ENCODE data around the gene GXYLT2.

Gene GXYLT2

GRCh38 chr3:72887705-72888545 is at the start of gene GXYLT2:
Gene GXYLT2 (plus strand): TSS chr3:72888046. CDS start chr3:72888234, 188 bp downstream.
- no peak for DNase-seq (ENCODE audit: low read depth)

- no peak for DNase-seq (ENCODE audit: low read depth)
Observed at GRCh38 chr3:72839057-72839456, 48.8 kb upstream of the GXYLT2 start.

- no peak for DNase-seq (ENCODE audit: low read depth)
Observed at GRCh38 chr3:72844436-72844993, 43.3 kb upstream of the GXYLT2 start.

DNA sequence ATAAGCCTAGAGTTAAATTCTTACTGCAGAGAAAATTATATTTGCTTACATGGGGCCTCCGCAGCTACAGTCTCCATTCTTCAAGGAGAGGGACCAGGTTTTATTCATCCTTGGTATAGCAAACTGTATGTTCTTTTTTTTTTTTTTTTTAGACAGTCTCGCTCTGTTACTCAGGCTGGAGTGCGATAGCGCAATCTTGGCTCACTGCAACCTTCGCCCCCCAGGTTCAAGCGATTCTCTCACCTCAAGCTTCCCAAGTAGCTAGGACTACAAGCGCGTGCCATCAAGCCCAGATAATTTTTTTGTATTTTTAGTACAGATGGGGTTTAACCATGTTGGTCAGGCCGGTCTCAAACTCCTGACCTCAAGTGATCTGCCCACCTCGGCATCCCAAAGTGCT is 41.7 kb upstream of the GXYLT2 start:
- DNase-seq (ENCODE audit: low read depth) = no peak

DNA sequence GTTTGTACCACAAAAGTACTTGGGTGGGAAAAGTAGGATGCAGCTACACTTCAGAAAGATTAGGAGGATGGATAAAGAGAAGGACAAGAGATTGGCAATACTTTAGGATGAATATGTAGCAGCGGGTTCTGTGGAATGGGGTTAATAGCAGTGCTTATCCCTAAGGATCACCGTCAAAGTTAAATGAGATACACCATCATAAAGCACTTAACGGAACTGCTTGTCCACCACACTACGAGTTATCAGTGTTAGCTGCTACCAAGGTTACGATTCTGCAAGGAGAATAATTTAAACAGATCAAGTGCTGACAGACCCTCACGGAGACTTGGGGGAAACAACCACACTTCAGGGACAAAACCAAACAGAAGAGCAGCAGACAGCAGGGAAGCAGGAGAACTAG is 40.6 kb upstream of the GXYLT2 start:
- no peak for DNase-seq (ENCODE audit: low read depth)

DNA sequence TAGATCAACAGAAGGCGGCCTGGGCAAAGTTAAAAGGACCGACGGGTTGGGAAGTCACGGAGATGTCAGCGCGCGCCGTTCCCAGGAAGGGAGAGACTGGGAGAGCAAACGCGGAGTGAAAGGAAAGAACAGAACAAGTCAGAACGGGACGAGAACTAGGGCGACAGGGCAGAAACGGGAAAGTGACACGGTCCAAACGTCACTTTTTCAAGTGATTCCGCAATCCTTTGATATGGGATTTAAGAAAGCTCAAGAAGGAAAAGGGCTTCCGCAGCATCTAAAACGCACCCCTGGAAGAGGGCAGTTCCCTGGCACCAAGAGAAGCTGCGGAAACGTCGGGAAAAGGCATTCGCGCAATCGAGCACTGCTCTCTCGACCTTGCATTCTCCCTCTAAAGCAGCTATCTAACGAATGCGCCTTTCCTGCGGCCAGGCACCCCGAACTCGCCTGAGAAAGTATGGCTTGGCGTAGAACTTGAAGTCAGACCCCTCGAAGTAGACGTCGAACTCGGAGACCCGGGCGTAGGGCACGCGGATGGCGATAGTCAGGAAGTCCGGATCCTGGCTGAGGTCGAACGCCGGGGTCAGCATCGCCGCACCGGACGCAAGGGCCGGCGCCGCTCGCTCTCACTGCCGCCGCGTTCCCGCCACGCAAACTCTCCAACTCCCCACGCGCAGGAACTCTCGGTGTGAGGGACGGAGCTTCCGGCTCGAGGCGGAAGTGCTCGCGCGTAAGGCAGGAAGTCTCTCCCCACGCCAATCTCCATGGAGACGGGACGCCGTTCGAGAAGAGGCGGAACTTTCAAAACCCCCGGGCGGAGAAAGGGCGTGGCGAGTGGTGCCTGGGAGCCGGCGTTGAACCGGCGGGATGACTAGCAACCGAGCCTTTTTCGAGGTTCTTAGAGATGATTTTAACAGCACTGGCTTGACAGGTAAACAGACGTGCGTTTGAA is 39.8 kb upstream of the GXYLT2 start, which contains the start of gene SHQ1:
SHQ1 (minus strand) TSS at position 695 of the 952 bp plus-strand sequence; CDS start at position 590, 105 bp downstream.
- peak; percentile 91 for DNase-seq (ENCODE audit: low read depth)

DNA sequence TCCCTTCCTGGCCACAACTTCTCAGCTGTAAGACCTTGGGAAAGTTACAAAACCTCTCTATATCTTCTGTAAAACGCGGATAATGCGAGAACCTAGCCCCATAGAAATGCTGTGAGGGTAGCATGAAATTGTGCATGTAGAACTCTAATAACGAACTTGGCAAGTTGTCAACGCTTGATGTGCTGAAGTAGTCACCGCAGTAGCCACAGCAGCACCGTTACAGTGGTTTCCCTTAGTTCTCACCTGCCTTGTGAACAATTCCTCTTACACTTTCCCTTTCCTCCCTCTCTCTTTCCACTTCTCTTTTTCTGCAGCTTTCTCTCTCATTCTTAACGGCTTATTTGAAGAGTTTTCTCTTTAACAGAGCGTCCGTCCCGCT is 39.2 kb upstream of the GXYLT2 start:
- DNase-seq (ENCODE audit: low read depth) = no peak

GRCh38 chr3:72855001-72855400 is 32.8 kb upstream of the GXYLT2 start:
- no peak for DNase-seq (ENCODE audit: low read depth)

- no peak for DNase-seq (ENCODE audit: low read depth)
Observed at GRCh38 chr3:72860053-72860452, 27.8 kb upstream of the GXYLT2 start.

- DNase-seq (ENCODE audit: low read depth) = no peak
Observed at GRCh38 chr3:72860846-72861245, 27.0 kb upstream of the GXYLT2 start.

DNA sequence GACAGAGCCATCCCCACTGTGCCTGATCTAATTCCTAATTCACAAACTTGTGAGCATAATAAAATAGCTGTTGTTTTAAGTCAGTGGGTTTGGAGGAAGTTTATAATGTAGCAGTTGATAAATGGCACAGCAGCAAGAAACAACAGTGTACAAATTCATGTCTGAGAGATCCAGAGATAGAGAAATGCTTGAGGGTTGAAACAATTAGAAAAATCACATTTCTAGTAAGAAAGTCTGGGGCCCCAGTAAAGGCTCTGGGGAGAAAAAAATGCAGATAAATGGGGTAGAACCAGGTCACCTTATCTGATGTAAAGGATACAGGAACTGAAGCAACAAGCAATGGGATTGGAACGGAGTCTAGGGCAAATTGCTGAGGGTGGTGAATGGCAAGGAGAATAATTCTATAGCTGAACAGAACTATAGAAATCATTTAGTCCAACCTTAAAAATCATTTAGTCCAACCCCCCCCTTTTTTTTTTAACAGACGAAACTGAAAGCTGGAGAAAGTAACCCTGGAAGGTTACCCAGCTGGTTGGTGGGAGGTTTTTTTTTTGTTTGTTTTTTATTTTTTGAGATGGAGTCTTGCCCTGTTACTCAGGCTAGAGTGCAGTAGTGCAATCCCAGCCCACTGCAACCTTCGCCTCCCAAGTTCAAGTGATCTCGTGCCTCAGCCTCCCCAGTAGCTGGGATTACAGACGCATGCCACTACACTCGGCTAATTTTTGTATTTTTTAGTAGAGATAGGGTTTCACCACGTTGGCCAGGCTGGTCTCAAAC is 25.3 kb upstream of the GXYLT2 start:
- no peak for DNase-seq (ENCODE audit: low read depth)

- DNase-seq (ENCODE audit: low read depth) = no peak
Observed at GRCh38 chr3:72872183-72872582, 15.7 kb upstream of the GXYLT2 start.

- no peak for DNase-seq (ENCODE audit: low read depth)
Observed at GRCh38 chr3:72887343-72887704, 522 bp upstream of the GXYLT2 start.

DNA sequence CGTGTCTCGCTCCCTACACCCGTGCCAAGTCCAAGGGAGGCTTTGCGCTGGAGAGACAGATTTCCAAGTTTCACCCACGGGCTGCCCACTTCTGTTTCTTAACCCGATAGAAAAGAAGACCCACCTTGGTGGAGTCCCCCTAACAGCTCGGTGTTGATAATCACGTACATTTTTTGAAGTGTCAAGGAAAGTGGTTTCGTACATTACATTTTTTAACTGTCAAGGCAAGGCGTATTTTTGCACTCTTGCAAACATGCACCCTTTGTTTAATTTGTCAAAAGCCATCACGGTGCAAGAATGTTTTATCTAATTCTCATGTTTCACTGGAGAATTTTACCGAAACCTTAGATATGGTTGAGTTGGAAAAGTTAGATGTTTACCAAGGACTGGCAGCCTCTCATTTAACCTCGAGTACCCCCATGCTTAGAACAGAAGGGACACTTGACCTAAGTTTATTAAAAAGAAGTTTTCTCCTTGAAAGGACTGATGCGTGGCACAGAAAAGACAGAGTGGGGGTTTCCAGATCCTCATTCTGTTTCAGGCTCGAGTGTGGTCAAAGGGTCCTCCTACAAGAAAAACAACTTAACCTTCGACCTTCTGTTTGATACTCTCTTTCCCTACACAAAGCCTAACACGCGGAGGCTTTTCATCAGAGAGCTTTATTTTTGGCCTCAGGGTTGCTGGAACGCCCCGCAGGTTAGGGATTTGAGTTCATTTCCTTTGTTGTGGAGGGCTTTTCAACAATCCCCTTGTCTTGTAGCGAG is 882 bp downstream of the GXYLT2 start:
- DNase-seq (ENCODE audit: low read depth) = no peak

DNA sequence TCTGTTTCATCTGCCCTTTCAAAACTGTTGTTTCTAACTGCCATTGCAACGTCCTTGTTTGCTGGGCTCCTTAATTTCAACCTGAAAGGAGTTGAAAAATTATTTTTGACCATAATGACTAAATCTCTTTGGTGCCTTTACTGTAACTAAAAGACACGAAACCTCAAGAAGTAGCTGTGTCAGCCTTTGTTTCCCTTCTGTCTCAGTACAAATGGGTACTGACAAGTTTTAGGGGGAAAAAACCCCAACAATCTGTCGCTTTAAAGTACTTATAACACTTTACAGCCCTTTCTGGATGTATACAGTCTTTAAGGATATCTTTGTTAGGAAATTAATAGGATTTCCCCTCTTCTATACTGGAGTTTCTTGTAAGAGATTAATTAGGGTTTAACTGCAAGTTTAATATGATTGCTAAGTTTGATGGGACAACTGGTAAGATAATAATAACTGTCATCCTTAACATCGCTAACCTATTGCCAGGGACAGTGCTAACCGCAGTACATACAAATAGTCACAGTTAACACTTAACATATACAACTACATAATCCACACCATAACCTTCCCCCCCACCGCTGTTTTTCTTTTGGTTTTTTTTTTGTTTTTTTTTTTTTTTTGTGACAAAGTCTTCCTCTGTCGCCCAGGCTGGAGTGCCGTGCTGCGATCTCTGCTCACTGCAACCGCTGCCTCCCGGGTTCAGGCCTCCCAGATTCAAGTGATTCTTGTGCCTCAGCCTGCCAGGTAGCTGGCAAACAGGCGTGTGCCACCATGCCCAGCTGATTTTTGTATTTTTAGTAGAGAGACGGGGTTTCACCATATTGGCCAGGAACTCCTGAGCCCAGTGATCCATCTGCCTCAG is 1.7 kb downstream of the GXYLT2 start:
- no peak for DNase-seq (ENCODE audit: low read depth)

DNA sequence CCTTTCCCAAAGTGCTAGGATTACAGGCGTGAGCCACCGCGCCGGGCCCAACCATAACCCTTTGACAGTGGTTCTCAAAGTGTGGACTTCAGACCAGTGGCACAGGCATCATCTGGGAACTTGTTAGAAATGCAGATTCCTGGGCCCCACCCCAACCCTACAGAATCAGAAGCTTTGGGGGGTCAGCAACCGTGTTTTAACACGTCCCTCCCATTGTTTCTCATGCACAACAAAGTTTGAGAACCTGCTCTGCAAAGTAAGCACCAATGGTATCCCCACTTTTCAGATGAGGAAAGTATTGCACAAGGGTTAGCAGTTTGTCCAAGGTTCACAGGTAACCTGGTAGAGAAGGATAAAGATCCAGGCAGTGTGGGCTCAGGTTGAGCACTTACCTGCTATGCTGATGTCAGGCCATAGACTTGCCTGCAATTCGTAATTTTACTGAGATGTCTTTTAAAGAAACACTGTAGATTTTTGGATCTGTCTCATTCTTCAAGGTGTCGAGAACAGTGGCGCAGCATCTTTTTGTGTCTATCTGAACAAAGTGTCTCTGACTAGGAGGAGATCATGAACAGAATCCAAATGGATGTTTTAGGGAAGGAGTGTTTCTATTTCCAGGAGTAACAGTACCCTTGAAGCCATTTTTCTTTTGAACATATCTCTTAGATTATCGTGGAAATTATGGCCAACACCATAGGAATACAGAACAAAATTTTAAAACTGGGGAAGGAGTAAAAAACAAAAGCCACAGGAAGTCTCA is 2.5 kb downstream of the GXYLT2 start:
- DNase-seq (ENCODE audit: low read depth) = no peak

- no peak for DNase-seq (ENCODE audit: low read depth)
Observed at GRCh38 chr3:72891053-72891855, 3.4 kb downstream of the GXYLT2 start.

GRCh38 chr3:72892081-72892775 is 4.4 kb downstream of the GXYLT2 start:
- DNase-seq (ENCODE audit: low read depth) = no peak

All from activated gamma-delta T cell treated with anti-CD3 and anti-CD28 coated beads, Interleukin-2, amount 50 U/mL, for 16 hours (primary cell).